Liver (tissue), 9 donors: ENCODE results near the gene CFAP70. TPM values are rescaled to one million over a fixed set of nuclear protein-coding genes. Genes with fewer than 3 reads are reported as not detected.

Experiments used
- DNase-seq: peaks from one replicate; pipeline ENCODE4 v3.0.0-alpha.2; 2017; ENCODE audit warnings: low spot score
- H3K27ac ChIP-seq, 2 donors: one replicate each; pipeline ENCODE4 v1.7.0; 2013; ENCODE audit warnings: inconsistent platforms in 2 of 2, low read length in 2 of 2, control low read depth in 1 of 2, low read depth in 1 of 2, mild to moderate bottlenecking in 1 of 2
- H3K27me3 ChIP-seq, 4 donors: one replicate each; pipeline versions ENCODE4 v1.6.1 to v1.7.0; 2013; ENCODE audit warnings: low read length in 3 of 4, inconsistent platforms in 1 of 4, mild to moderate bottlenecking in 1 of 4, moderate library complexity in 1 of 4; ENCODE audit not compliant: control insufficient read depth in 4 of 4, insufficient read depth in 4 of 4
- H3K36me3 ChIP-seq, 4 donors: one replicate each; pipeline versions ENCODE4 v1.6.1 to v1.7.0; 2013; ENCODE audit warnings: low read length in 3 of 4, mild to moderate bottlenecking in 3 of 4, low read depth in 1 of 4, moderate library complexity in 1 of 4; ENCODE audit not compliant: control insufficient read depth in 4 of 4, insufficient read depth in 3 of 4
- H3K4me1 ChIP-seq, 4 donors: one replicate each; pipeline versions ENCODE4 v1.6.1 to v1.7.0; 2013; ENCODE audit warnings: low read length in 3 of 4, mild to moderate bottlenecking in 3 of 4, moderate library complexity in 1 of 4; ENCODE audit not compliant: control insufficient read depth in 4 of 4, insufficient read depth in 4 of 4
- H3K4me3 ChIP-seq, 3 donors: one replicate each; pipeline versions ENCODE4 v1.6.1 to v1.7.0; 2013; ENCODE audit warnings: low read length in 3 of 3, control low read depth in 1 of 3, low read depth in 1 of 3, mild to moderate bottlenecking in 1 of 3
- H3K9ac ChIP-seq, 2 donors: one replicate each; pipeline ENCODE4 v1.7.0; 2013; ENCODE audit warnings: low read length in 2 of 2, mild to moderate bottlenecking in 2 of 2, moderate library complexity in 2 of 2, control low read depth in 1 of 2, low read depth in 1 of 2
- H3K9me3 ChIP-seq, 4 donors: one replicate each; pipeline versions ENCODE4 v1.6.1 to v1.7.0; 2013; ENCODE audit warnings: low read length in 3 of 4; ENCODE audit not compliant: control insufficient read depth in 4 of 4
- ATF3 ChIP-seq: IDR thresholded peaks from 2 replicates; pipeline ENCODE4 v1.6.1; 2016; ENCODE audit warnings: antibody characterized with exemption
- EGR1 ChIP-seq, 2 donors: IDR thresholded peaks; 2 replicates each; pipeline ENCODE4 v1.6.1; 2016 to 2018; ENCODE audit warnings: antibody characterized with exemption in 2 of 2, low read depth in 2 of 2
- HNF4A ChIP-seq, 2 donors: conservative IDR thresholded peaks; 2 replicates each; pipeline ENCODE4 v1.6.1; 2016; ENCODE audit warnings: antibody characterized with exemption in 2 of 2, mild to moderate bottlenecking in 2 of 2
- JUND ChIP-seq, 2 donors: IDR thresholded peaks; 2 replicates each; pipeline ENCODE4 v1.6.1; 2016; ENCODE audit warnings: antibody characterized with exemption in 2 of 2
- MAX ChIP-seq: IDR thresholded peaks from 2 replicates; pipeline ENCODE4 v1.6.1; 2016; ENCODE audit warnings: antibody characterized with exemption
- NR2F2 ChIP-seq: IDR thresholded peaks from 2 replicates; pipeline ENCODE4 v1.6.1; 2016; ENCODE audit warnings: antibody characterized with exemption
- RAD21 ChIP-seq, 2 donors: IDR thresholded peaks; 2 replicates each; pipeline ENCODE4 v1.6.1; 2016; ENCODE audit warnings: antibody characterized with exemption in 2 of 2, mild to moderate bottlenecking in 2 of 2
- REST ChIP-seq: IDR thresholded peaks from 2 replicates; pipeline ENCODE4 v1.6.1; 2016; ENCODE audit warnings: antibody characterized with exemption, mild to moderate bottlenecking
- SP1 ChIP-seq: IDR thresholded peaks from 2 replicates; pipeline ENCODE4 v1.6.1; 2018; ENCODE audit warnings: antibody characterized with exemption, mild to moderate bottlenecking
- TAF1 ChIP-seq: conservative IDR thresholded peaks from 2 replicates; pipeline ENCODE4 v1.6.1; 2016; ENCODE audit warnings: antibody characterized with exemption, mild to moderate bottlenecking
- YY1 ChIP-seq: IDR thresholded peaks from 2 replicates; pipeline ENCODE4 v1.6.1; 2016; ENCODE audit warnings: antibody characterized with exemption, mild to moderate bottlenecking
- ZBTB33 ChIP-seq: IDR thresholded peaks from 2 replicates; pipeline ENCODE4 v1.6.1; 2016; ENCODE audit warnings: antibody characterized with exemption
- WGBS: extraction: QIAGEN DNeasy Blood & Tissue Kit; methylation state at CpG from one replicate; pipeline ENCODE4 v1.1.7; 2013; 5-methylcytosine and 5-hydroxymethylcytosine counted together
- polyA plus RNA-seq, 2 donors: library from polyadenylated mRNA; stranded (reverse) in 1 of 2; unstranded in 1 of 2; fragments of 200-250 nt in 1 of 2; fragments of >200 nt in 1 of 2; fragmentation: Nextera tagmentation in 1 of 2; extraction: Ambion mirVana in 1 of 2; gene quantifications; one replicate each; pipeline versions ENCODE4 v1.2.1 to v1.2.3, GENCODE V29; 2013 to 2015
- total RNA-seq, 2 donors: library from RNA; depleted of rRNA; stranded (reverse); fragments of >200 nt; gene quantifications; one replicate each; pipeline ENCODE4 v1.2.3, GENCODE V29; 2014
- donor health status: healthy.
- donor health status: healthy.
- donor health status: healthy.
- donor health status: healthy.
- donor health status: healthy.

Gene CFAP70
- total and polyA plus RNA-seq, 4 donors: 0.46 to 2.3 (median 0.80) TPM

GRCh38 chr10:73287441-73287840, 71.2 kb downstream of the CFAP70 start:
- no peak overlapping the region for H3K27ac ChIP-seq
- H3K27me3 ChIP-seq: no peaks in the 10 kb centered on the region
- no peak for DNase-seq
- H3K9ac ChIP-seq: no peak overlapping the region
- WGBS: 87% methylated on average over 1 of the region's 1 CpG
- TF ChIP-seq MAX: no peak
- no peak for TF ChIP-seq ATF3
- TF ChIP-seq EGR1 (IDR thresholded peaks at IDR 0.05; ENCODE audit: low read depth in 2 of 2): no peak
- TF ChIP-seq JUND (IDR thresholded peaks at IDR 0.05): no peak
- TF ChIP-seq SP1: no peak
- no peak for TF ChIP-seq TAF1
- no peak for TF ChIP-seq ZBTB33
- no peaks in the 10 kb centered on the region for H3K9me3 ChIP-seq
- H3K4me3 ChIP-seq: no peak overlapping the region
- H3K36me3 ChIP-seq: no peaks in the 10 kb centered on the region
- H3K4me1 ChIP-seq: no peaks in the 10 kb centered on the region

GRCh38 chr10:73281097-73281496, 77.6 kb downstream of the CFAP70 start:
- no peak for DNase-seq
- WGBS: 93% methylated on average over 3 of the region's 3 CpGs
- no peaks in the 10 kb centered on the region for H3K4me1 ChIP-seq
- H3K9ac ChIP-seq: no peak overlapping the region
- H3K4me3 ChIP-seq: no peak overlapping the region
- TF ChIP-seq RAD21 (IDR thresholded peaks at IDR 0.05) (no peak), HNF4A (conservative IDR thresholded peaks at IDR 0.05) (no peak), TAF1 (no peak), REST (no peak), NR2F2 (no peak), YY1 (no peak), ZBTB33 (no peak)
- H3K9me3 ChIP-seq: no peaks in the 10 kb centered on the region
- no peak overlapping the region for H3K27ac ChIP-seq
- H3K27me3 ChIP-seq: no peaks in the 10 kb centered on the region
- no peaks in the 10 kb centered on the region for H3K36me3 ChIP-seq
